Measurements from ENCODE around the gene VPS4A. TPM values are rescaled to one million over a fixed set of nuclear protein-coding genes. Genes with fewer than 3 reads are reported as not detected.
A peak's percentile ranks its signal among the peaks of the same experiment; 100 is the strongest.
"Not testable (repeated sequence)": the region's sequence is repeated elsewhere in the genome, so short reads cannot be mapped to it uniquely, and the experiment has no call there.

VPS4A gene
- polyA plus RNA-seq, 10 donors = 32.4 to 38.1 (median 36.2) TPM

- no peak for DNase-seq
Observed at GRCh38 chr16:69325784-69326171, 14.6 kb downstream of the VPS4A start.

- DNase-seq = no peak
Observed at GRCh38 chr16:69326172-69326873, 15.2 kb downstream of the VPS4A start.

GRCh38 chr16:69327585-69328310 is 16.6 kb downstream of the VPS4A start:
- DNase-seq = no peak

- DNase-seq = no peak
Observed at GRCh38 chr16:69328854-69329316, 17.7 kb downstream of the VPS4A start.

GRCh38 chr16:69329369-69330285 is 18.5 kb downstream of the VPS4A start:
- no peak for DNase-seq

- DNase-seq = peak; percentile 93 to 98 (median 95)
Observed at GRCh38 chr16:69330286-69331109, 19.3 kb downstream of the VPS4A start, which contains the start of gene PDF. TSS of gene PDF (minus strand) at chr16:69330588. CDS start at chr16:69330570, 18 bp downstream.

- no peak for DNase-seq
Observed at GRCh38 chr16:69334696-69335095, 23.5 kb downstream of the VPS4A start.

- DNase-seq = no peak
Observed at GRCh38 chr16:69338557-69339288, 27.6 kb downstream of the VPS4A start.

GRCh38 chr16:69339289-69340094 is 28.3 kb downstream of the VPS4A start, which contains the start of the genes COG8 and NIP7:
TSS of gene COG8 (minus strand) at chr16:69339564. CDS start at chr16:69339552, 12 bp downstream.
TSS of gene NIP7 (plus strand) at chr16:69339772. CDS start at chr16:69339830, 58 bp downstream.
- DNase-seq = peak; percentile 98 to 99 (median 98)

- no peak for DNase-seq
Observed at GRCh38 chr16:69340095-69340644, 29.0 kb downstream of the VPS4A start.

- DNase-seq = no peak
Observed at GRCh38 chr16:69344171-69344570, 33.0 kb downstream of the VPS4A start.

GRCh38 chr16:69345923-69346322 is 34.8 kb downstream of the VPS4A start:
- no peak for DNase-seq

GRCh38 chr16:69346683-69347082 is 35.5 kb downstream of the VPS4A start:
- DNase-seq = no peak

GRCh38 chr16:69348222-69348621 is 37.1 kb downstream of the VPS4A start:
- no peak for DNase-seq

GRCh38 chr16:69349536-69349935 is 38.4 kb downstream of the VPS4A start:
- DNase-seq = no peak

- DNase-seq = no peak
Observed at GRCh38 chr16:69350536-69351133, 39.5 kb downstream of the VPS4A start.

- no peak for DNase-seq
Observed at GRCh38 chr16:69351309-69352027, 40.3 kb downstream of the VPS4A start, which contains the start of gene TMED6. TSS of gene TMED6 (minus strand) at chr16:69351786. CDS start at chr16:69351753, 33 bp downstream.

GRCh38 chr16:69360070-69360469 is 48.9 kb downstream of the VPS4A start:
- DNase-seq = not testable (repeated sequence)
